GM21515 (cell line): ENCODE measurements around the gene ADK.
"Not testable (repeated sequence)": the region's sequence is repeated elsewhere in the genome, so short reads cannot be mapped to it uniquely, and the experiment has no call there.

ENCODE experiments used
- ATAC-seq: cut with Tn5 transposase; IDR thresholded peaks from one replicate; pipeline ENCODE4 v1.9.1; 2021; ENCODE audit not compliant: unreplicated experiment

ADK gene

GRCh38 chr10:74150990-74151878 is at the start of gene ADK:
ADK (plus strand) TSS chr10:74151221; CDS start chr10:74151279, 58 bp downstream.
- ATAC-seq = peak; percentile 78

GRCh38 chr10:74103560-74104258 is 47.3 kb upstream of the ADK start:
- ATAC-seq = no peak

- ATAC-seq = no peak
Observed at GRCh38 chr10:74104480-74104879, 46.5 kb upstream of the ADK start.

- no peak for ATAC-seq
Observed at GRCh38 chr10:74104996-74105395, 46.0 kb upstream of the ADK start.

- ATAC-seq = no peak
Observed at GRCh38 chr10:74107391-74107790, 43.6 kb upstream of the ADK start.

DNA sequence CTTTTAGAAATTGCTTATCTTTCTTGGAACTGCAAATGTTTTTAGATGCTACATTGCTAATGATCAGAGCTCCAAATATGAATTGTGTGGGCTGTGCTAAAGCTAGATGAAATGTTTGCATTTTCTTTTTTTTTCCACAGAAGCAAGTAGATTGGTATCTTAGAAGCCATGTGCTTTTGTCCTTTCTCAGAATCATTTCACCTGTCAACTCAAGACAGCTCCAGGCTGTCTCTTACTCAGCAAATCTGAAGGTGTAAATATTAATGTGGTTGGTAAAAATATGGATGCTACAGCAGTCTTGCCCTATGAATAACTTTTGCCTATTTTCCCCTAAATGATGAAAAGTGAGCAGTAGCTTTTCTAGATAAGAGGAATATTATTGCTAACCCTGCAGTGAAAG is 41.6 kb upstream of the ADK start:
- ATAC-seq = no peak

GRCh38 chr10:74110120-74110519 is 40.9 kb upstream of the ADK start:
- ATAC-seq = no peak

- no peak for ATAC-seq
Observed at GRCh38 chr10:74111799-74112198, 39.2 kb upstream of the ADK start.

DNA sequence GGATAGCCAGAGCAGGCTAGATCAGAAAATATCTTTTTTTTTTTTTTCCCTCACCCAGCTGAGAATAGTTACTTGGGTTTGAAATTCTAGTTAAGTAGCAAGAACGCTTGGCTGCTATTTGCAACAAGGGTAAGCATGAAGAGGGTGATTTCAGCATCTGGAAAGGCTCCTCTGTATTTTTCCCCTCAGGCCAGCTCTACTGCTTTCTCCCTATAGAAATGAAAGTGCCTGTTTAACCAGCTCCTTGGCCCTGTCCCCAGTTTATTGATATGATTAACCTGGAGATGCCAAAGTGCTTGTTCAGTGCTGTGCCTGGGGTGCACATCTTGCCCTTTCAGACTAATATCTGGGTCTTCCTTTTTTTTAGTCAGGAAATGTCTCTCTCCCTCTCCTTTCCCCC is 37.5 kb upstream of the ADK start:
- ATAC-seq = no peak

- ATAC-seq = no peak
Observed at GRCh38 chr10:74114041-74114448, 37.0 kb upstream of the ADK start.

DNA sequence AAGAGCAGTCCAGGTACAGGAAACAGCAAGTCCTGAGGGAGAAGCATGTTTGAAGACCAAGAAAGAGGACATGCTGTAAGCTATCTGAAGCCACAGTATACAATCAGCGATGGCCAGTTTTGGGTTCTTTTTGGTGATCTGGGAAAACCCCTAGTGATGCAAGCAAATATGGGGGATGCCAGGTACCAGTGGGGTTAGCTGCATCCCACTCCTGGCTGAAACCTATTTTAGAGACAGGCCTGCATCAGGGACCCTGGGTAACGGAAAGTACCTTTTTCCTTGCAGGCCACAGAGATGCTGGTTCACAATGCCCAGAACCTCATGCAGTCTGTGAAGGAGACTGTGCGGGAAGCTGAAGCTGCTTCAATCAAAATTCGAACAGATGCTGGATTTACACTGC is 33.3 kb upstream of the ADK start:
- no peak for ATAC-seq

GRCh38 chr10:74118804-74119203 is 32.2 kb upstream of the ADK start:
- no peak for ATAC-seq

DNA sequence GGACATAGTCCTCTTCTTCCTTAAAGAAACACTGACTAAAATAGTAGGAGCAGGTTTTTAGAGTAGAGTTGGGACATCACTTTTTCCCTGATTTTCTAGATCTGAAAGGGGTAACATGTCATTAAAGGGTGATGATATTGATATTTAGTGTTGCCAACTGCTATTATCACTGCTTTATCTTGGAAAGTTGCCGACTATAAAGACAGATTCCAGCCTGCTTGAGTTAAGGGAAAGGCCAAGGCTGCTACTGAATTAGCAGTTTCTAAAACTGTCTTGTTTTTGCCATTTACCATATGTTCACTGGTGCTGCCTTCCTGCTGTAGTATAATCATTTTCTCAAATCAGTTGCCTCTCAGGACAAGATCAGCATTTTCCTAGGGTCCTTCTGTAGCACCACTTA is 30.1 kb upstream of the ADK start:
- ATAC-seq = no peak

- no peak for ATAC-seq
Observed at GRCh38 chr10:74121368-74121767, 29.7 kb upstream of the ADK start.

- no peak for ATAC-seq
Observed at GRCh38 chr10:74122060-74122459, 29.0 kb upstream of the ADK start.

DNA sequence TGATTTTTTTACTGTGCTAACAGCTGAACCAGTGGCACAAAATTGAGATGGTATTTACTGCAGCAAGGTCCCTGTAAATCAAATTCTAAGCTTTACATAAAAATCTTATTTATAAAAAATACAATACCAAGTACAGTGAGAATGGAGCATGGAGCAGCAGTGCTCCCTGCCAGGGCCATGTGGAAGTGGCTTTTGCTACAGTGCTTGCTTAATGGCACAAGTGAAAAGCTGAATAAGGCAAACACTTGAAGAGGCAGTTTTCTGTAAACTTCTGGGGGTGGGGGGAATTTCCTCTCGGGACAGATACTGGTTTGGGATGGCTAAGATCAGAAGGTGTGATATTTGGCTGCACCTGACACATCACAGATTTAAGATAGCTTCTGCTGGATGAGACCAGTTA is 27.9 kb upstream of the ADK start:
- ATAC-seq = no peak

- ATAC-seq = no peak
Observed at GRCh38 chr10:74133923-74134820, 16.8 kb upstream of the ADK start.

DNA sequence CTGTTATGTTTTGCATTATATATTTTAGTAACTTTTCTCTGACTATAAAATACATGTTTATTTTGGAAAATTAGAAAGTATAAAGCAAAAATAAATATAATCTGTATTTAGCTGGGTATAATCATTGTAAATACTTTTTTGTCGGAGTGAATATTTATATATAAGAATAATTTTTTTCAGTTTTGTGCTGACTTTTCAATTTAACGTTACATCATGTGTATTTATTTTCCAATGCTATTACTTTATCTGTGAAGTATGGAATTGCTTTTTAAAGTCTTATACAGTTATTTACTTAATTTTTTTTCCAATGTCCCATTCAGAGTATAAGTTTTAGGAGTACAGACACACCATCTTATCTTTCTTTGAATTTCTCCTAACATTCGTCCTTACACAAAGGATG is 15.6 kb upstream of the ADK start:
- ATAC-seq = no peak

DNA sequence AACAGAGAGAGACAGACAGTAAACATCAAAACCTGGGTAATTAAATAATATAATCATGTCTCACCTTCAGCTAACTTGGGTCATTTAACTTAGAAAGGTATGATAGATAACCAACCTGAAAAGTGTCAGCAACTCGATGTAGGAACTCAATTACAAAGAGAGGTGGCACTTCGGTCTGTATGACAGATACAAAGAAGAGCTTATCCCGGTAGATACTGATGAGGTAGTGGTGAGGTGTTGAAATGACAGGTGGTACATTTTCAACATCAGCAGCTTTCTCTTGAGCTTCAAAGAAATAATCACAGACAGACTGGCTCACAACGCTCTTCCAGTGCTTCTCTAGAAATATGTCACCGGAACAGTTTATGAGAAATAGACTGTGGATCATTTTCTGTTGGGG is 13.0 kb upstream of the ADK start:
- ATAC-seq = no peak

DNA sequence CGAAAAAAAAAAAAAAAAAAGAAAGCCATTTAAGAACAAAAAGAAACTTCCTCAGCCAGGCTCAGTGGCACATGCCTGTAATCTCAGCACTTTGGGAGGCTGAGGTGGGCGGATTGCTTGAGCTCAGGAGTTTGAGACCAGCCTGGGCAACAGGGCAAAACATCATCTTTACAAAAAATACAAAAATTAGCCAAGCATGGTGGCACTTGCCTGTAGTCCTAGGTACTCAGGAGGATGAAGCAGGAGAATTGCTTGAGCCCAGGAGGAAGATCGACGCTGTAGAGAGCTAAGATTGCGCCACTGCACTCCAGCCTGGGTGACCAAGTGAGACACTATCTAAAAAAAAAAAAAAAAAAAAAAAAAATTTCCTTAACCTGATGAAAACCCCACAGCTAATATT is 12.4 kb upstream of the ADK start:
- ATAC-seq = not testable (repeated sequence)

- ATAC-seq = no peak
Observed at GRCh38 chr10:74139981-74140380, 11.0 kb upstream of the ADK start.
